ENCODE results near the gene TARS3. TPM values are rescaled to one million over a fixed set of nuclear protein-coding genes. Genes with fewer than 3 reads are reported as not detected.
A peak's percentile ranks its signal among the peaks of the same experiment; 100 is the strongest.

The TARS3 gene
- total RNA-seq, 1 donor from 2014 or later = 21.5 TPM

- no peak for TF ChIP-seq CTCF (IDR thresholded peaks at IDR 0.05; ENCODE audit: unreplicated experiment)
- Mint-ChIP-seq H3K36me3 (ENCODE audit: insufficient read depth) (peaks cover 13% of the 10 kb centered on the region), H3K27ac (no peak overlapping the region), H3K9me3 (ENCODE audit: low read depth) (no peaks in the 10 kb centered on the region), H3K4me3 (ENCODE audit: low read depth) (peak overlapping the region; percentile 51), H3K27me3 (no peaks in the 10 kb centered on the region), H3K4me1 (ENCODE audit: low read depth) (peaks cover 7% of the 10 kb centered on the region)
- DNase-seq (ENCODE audit: low spot score, unreplicated experiment) = no peak
Measured at GRCh38 chr15:101725073-101725472, 800 bp upstream of the TARS3 start.

GRCh38 chr15:101724675-101725005 is 367 bp upstream of the TARS3 start:
- H3K27ac Mint-ChIP-seq = no peak overlapping the region
- H3K9me3 Mint-ChIP-seq (ENCODE audit: low read depth) = no peaks in the 10 kb centered on the region

GRCh38 chr15:101723171-101723873 is 951 bp downstream of the TARS3 start:
- Mint-ChIP-seq H3K9me3 (ENCODE audit: low read depth) (no peaks in the 10 kb centered on the region), H3K27me3 (no peaks in the 10 kb centered on the region), H3K4me1 (ENCODE audit: low read depth) (peaks cover 7% of the 10 kb centered on the region), H3K36me3 (ENCODE audit: insufficient read depth) (peaks cover 20% of the 10 kb centered on the region), H3K27ac (peak overlapping the region; percentile 14), H3K4me3 (ENCODE audit: low read depth) (peak overlapping the region; percentile 80)
- DNase-seq (ENCODE audit: low spot score, unreplicated experiment) = no peak
- no peak for TF ChIP-seq CTCF (IDR thresholded peaks at IDR 0.05; ENCODE audit: unreplicated experiment)

More at GRCh38 chr15:101724675-101725005, 367 bp upstream of the TARS3 start:
- TF ChIP-seq CTCF (IDR thresholded peaks at IDR 0.05; ENCODE audit: unreplicated experiment) = no peak
- Mint-ChIP-seq H3K27me3 (no peaks in the 10 kb centered on the region), H3K4me3 (ENCODE audit: low read depth) (peak overlapping the region; percentile 51), H3K36me3 (ENCODE audit: insufficient read depth) (peaks cover 15% of the 10 kb centered on the region), H3K4me1 (ENCODE audit: low read depth) (peaks cover 7% of the 10 kb centered on the region)
- no peak for DNase-seq (ENCODE audit: low spot score, unreplicated experiment)

GRCh38 chr15:101718896-101719295 is 5.4 kb downstream of the TARS3 start:
- no peaks in the 10 kb centered on the region for H3K27me3 Mint-ChIP-seq
- H3K36me3 Mint-ChIP-seq (ENCODE audit: insufficient read depth) = peaks cover 36% of the 10 kb centered on the region
- DNase-seq (ENCODE audit: low spot score, unreplicated experiment) = no peak
- TF ChIP-seq CTCF (IDR thresholded peaks at IDR 0.05; ENCODE audit: unreplicated experiment) = no peak
- H3K27ac Mint-ChIP-seq = no peak overlapping the region
- H3K9me3 Mint-ChIP-seq (ENCODE audit: low read depth) = no peaks in the 10 kb centered on the region
- H3K4me1 Mint-ChIP-seq (ENCODE audit: low read depth) = peaks cover 7% of the 10 kb centered on the region
- no peak overlapping the region for H3K4me3 Mint-ChIP-seq (ENCODE audit: low read depth)

GRCh38 chr15:101712078-101712477 is 12.2 kb downstream of the TARS3 start:
- DNase-seq (ENCODE audit: low spot score, unreplicated experiment) = no peak
- no peaks in the 10 kb centered on the region for H3K9me3 Mint-ChIP-seq (ENCODE audit: low read depth)
- H3K4me3 Mint-ChIP-seq (ENCODE audit: low read depth) = no peak overlapping the region
- no peak for TF ChIP-seq CTCF (IDR thresholded peaks at IDR 0.05; ENCODE audit: unreplicated experiment)
- H3K27me3 Mint-ChIP-seq = no peaks in the 10 kb centered on the region
- peaks cover 31% of the 10 kb centered on the region for H3K36me3 Mint-ChIP-seq (ENCODE audit: insufficient read depth)
- no peak overlapping the region for H3K27ac Mint-ChIP-seq
- peaks cover 4% of the 10 kb centered on the region for H3K4me1 Mint-ChIP-seq (ENCODE audit: low read depth)
